NT2/D1 (cell line): ENCODE measurements around the gene PAIP2.

Experiments
- SUZ12 ChIP-seq: IDR thresholded peaks from 2 replicates; pipeline ENCODE4 v1.6.1; 2011; ENCODE audit not compliant: insufficient read length, insufficient read depth; ENCODE audit errors: extremely low read depth
- YY1 ChIP-seq: IDR thresholded peaks from 2 replicates; pipeline ENCODE4 v1.6.1; 2011; ENCODE audit not compliant: insufficient read length, insufficient read depth

- no peak for TF ChIP-seq YY1
- TF ChIP-seq SUZ12: no peak
Observed at GRCh38 chr5:139388198-139388821, 46.7 kb downstream of the PAIP2 start.
